ENCODE results near the gene IPO11.
"Not testable (repeated sequence)": the region's sequence is repeated elsewhere in the genome, so short reads cannot be mapped to it uniquely, and the experiment has no call there.

Gene IPO11

GRCh38 chr5:62645223-62645622 is 232.7 kb downstream of the IPO11 start:
- DNase-seq (ENCODE audit: low read depth): no peak

- no peak for DNase-seq (ENCODE audit: low read depth)
Measured at GRCh38 chr5:62647241-62647640, 234.7 kb downstream of the IPO11 start.

- DNase-seq (ENCODE audit: low read depth): no peak
Measured at GRCh38 chr5:62649025-62649424, 236.5 kb downstream of the IPO11 start.

GRCh38 chr5:62649476-62650113 is 237.0 kb downstream of the IPO11 start:
- no peak for DNase-seq (ENCODE audit: low read depth)

GRCh38 chr5:62650197-62650596 is 237.6 kb downstream of the IPO11 start:
- DNase-seq (ENCODE audit: low read depth): no peak

- no peak for DNase-seq (ENCODE audit: low read depth)
Measured at GRCh38 chr5:62652225-62652624, 239.7 kb downstream of the IPO11 start.

- no peak for DNase-seq (ENCODE audit: low read depth)
Measured at GRCh38 chr5:62653001-62653863, 240.7 kb downstream of the IPO11 start.

- no peak for DNase-seq (ENCODE audit: low read depth)
Measured at GRCh38 chr5:62653864-62654575, 241.5 kb downstream of the IPO11 start.

GRCh38 chr5:62657772-62658171 is 245.2 kb downstream of the IPO11 start:
- not testable (repeated sequence) for DNase-seq (ENCODE audit: low read depth)

- no peak for DNase-seq (ENCODE audit: low read depth)
Measured at GRCh38 chr5:62661126-62661525, 248.6 kb downstream of the IPO11 start.

GRCh38 chr5:62662521-62662920 is 250.0 kb downstream of the IPO11 start:
- DNase-seq (ENCODE audit: low read depth): no peak

GRCh38 chr5:62671479-62671878 is 258.9 kb downstream of the IPO11 start:
- DNase-seq (ENCODE audit: low read depth): no peak

- not testable (repeated sequence) for DNase-seq (ENCODE audit: low read depth)
Measured at GRCh38 chr5:62676596-62676995, 264.0 kb downstream of the IPO11 start.

Measured in activated T-helper 1 cell treated with Interleukin-2 at 50 U/mL for 16 hours (primary cell).